IPS-18c (cell line): ENCODE results near the gene USP15.

ENCODE experiments used
- H3K4me3 ChIP-seq: 2 replicates; pipeline ENCODE4 v1.7.0; 2013; ENCODE audit warnings: low read depth, mild to moderate bottlenecking, low read length, moderate library complexity; ENCODE audit not compliant: insufficient read depth
- H3K9me3 ChIP-seq: one replicate; pipeline ENCODE4 v1.6.1; 2013; ENCODE audit warnings: mild to moderate bottlenecking, low read length, moderate library complexity; ENCODE audit not compliant: control insufficient read depth, insufficient read depth

Gene USP15

DNA sequence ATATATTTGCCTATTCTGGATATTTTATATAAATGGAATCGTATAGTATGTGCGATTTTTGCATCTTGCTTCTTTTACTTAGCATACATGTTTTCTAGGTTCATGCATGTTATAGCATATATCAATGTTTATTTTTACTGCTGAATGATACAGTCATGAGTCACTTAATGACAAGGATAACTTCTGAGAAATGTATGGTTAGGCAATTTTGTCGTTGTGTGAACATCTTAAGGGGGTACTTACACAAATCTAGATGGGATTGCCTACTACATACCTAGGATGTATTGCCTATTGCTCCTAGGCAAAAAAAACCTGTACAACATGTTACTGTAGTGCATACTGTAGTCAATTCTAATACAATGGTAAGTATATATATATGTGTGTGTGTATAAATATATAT, 8.8 kb downstream of the USP15 start:
- no peak overlapping the region for H3K4me3 ChIP-seq
- no peaks in the 10 kb centered on the region for H3K9me3 ChIP-seq

DNA sequence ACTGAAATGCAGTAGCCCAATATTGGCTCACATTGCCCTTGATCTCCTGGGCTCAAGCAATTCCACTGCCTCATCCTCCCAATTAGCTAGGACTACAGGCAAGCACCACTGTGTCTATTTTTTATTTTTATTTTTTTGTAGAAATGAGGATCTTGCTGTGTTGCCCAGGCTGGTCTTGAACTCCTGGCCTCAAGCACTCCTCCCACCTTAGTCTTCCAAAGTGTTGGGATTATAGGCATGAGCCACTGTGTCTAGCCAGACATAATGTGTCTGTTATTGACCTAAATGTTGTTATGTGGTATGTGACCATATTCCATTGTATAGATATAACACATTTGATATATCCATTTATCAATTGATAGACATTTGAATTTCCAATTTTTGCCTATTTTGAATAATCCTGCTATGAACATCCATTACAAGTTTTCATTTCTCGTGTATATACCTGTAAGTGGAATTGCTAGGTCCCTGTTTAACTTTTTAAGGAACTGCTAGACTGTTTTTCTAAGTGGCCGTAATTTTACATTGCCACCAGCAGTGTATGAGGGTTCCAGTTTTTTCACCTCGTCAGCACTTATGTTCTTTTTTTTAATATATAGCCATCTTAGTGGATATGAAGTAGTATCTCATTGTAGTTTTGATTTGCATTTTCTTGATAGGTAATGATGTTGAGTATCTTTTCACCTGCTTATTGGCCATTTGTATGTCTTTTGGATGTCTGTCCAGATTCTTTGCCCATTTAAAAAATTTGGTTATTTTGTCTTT, 9.4 kb downstream of the USP15 start:
- Histone ChIP-seq H3K9me3 (no peaks in the 10 kb centered on the region), H3K4me3 (no peak overlapping the region)

DNA sequence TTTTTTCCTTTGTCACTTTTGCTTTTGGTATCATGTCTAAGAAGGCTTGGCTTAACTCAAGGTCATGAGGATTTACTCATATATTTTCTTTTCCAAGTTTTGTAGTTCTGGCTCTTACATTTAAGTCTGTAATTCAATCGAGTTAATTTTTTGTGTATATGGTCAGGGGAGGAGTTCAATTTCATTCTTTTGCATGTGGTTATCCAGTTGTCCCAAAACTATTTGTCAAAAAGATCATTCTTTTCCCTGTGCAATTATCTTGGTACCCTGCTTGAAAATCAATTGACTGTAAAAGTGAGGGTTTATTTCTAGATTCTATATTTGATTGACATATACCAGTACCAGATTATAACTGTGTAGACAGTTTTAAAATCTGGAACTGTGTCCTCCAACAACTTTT, 10.2 kb downstream of the USP15 start:
- Histone ChIP-seq H3K9me3 (no peaks in the 10 kb centered on the region), H3K4me3 (no peak overlapping the region)

DNA sequence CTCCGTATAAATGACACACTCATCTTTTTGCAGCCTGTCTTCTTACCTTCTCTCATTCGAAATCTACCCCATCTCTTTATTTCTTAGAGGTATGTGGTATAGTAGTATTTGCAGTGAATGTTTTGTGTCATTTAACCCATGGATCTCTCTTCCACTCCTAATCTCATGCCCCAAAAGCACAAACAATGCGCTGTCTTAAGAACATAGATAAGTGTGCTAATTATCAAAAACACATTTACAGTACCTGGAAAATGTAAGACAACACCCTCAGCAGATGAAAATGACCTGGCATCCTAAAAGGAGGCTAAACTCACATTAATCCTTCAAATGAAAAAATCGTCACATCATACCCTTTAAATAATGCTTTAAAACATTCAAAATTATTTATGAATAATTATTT, 10.7 kb downstream of the USP15 start:
- Histone ChIP-seq H3K4me3 (no peak overlapping the region), H3K9me3 (no peaks in the 10 kb centered on the region)

DNA sequence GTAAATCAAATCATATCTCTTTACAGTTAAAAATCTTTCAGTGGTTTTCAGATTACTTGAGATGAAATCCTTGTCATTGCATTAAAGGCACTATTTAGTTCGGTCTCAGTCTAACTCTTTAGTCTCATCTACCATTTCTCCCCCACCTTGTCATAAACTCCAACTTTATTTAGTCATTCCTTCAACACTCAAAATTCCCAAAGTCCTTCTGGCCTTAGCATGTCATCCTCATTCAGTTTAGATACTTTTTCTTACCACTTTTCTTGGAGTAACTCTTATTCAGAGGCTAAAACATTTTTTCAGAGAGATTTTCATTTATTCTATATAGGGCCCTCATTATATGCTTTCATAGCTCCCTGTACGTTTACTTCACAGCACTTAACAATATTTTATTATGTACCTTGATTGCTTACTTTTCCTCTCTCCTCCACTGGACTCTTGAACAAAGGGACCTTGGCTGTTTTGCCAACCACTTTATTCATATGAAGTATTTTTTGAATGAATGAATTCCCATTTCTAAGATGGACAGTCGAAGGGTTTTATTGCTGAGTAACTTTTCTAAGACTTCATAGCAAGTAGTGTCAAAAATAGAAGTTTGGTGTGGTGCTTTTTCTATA, 12.8 kb downstream of the USP15 start:
- Histone ChIP-seq H3K9me3 (no peaks in the 10 kb centered on the region), H3K4me3 (no peak overlapping the region)

DNA sequence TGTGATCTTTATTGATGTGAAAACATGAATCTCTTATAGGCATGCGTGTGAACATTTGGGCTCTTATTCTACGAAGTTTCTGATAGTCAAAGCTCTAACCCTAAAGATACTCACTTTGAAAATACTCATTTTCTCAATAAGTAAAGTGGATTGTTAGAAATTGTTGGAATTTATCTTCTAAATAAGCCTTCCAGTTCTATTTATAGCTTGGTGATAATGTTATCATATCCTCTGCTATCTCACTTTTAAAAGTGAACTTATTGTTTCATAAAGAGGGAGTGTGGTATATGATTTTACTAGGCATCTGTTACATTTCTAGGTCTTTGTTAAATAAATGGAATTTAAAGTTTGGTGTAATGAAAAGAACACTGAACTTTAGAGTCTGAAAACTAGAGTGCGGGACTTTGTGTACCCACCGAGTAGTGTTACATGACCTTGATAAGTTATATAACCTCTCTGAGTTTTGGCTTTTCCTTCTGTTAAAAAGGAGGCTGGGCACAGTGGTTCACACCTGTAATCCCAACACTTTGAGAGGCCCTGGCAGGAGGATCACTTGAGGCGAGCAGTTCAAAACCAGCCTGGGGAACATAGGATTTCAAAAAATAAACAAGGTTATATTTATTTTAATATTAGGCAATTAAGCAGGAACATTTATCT, 13.6 kb downstream of the USP15 start:
- Histone ChIP-seq H3K9me3 (no peaks in the 10 kb centered on the region), H3K4me3 (no peak overlapping the region)

DNA sequence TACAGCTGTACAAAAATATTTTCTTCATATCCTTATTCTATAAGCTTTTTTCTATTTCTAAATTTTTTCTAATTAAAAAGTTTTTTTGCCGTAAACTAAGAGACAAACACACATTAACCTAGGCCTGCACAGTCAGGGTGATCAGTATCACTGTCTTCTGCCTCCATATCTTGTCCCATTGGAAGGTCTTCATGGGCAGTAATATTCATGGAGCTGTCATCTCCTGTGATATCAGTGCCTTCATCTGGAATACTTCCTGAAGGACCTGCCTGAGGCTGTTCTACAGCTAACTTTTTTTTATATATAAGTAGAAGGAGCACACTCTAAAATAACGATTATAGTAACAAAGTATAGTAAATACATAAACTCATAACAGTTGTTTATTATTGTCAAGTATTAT, 17.8 kb downstream of the USP15 start:
- Histone ChIP-seq H3K4me3 (no peak overlapping the region), H3K9me3 (no peaks in the 10 kb centered on the region)

DNA sequence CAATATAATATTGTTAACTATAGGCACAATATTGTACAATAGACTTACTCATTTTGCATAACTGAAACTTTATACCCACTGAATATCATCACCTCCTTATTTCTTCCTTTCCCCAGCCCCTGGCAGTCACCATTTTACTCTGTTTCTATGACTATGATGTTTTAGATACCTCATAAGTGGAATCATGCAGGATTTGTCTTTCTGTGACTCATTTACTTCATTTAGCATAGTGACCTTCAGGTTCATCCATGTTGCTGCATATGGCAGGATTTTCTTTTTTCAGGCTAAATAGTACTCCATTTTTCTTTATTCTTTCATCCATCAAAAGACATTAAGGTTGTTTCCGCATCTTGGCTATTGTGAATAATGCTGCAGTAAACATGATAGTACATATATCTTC, 18.9 kb downstream of the USP15 start:
- Histone ChIP-seq H3K9me3 (no peaks in the 10 kb centered on the region), H3K4me3 (no peak overlapping the region)

DNA sequence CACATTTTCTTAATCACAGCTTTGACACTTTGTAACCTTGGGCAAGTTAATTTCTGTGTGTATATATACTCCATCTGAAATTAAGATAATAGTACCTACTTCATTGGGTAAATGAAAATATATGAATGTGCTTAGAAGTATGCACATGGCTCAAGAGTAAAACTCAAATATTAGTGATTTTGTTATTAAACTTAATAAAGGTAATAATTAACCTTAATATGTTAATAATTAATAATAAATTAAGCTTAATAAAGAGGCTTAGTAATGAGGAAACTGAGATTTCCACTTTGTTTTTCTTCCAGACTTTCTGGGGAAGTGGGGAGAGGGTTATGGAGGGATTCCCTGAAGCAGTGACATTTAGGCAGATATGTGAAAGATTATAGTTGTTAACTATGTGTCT, 19.8 kb downstream of the USP15 start:
- H3K9me3 ChIP-seq, result no peaks in the 10 kb centered on the region
- H3K4me3 ChIP-seq, result no peak overlapping the region

DNA sequence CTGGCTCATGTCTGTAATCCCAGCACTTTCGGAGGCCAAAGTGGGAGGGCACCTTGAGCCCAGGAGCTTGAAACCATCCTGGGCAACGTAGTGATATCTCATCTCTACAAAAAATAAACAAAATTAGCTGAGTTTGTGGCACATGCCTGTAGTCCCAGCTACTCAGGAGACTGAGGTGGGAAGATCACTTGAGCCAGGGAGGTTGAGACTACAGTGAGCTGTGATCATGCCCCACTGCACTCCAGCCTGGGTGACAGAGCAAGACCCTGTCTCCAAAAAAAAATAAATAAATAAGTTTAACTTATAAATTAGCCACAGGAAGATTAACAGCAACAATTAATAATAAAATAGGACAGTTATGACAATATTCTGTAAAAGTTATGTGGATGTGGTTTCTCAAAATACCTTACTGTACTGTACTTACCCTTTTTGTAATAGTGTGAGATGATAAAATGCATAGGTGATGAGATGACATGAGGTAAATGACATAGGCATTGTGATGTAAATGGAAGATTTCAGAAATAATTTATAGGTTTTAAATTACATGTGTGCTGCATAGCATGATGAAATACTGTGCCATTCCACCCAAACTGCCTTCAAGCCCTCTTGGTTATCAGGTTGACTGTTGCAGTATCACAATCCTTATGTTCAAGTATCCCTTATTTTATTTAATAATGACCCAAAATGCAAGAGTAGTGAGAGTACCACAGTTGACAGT, 22.0 kb downstream of the USP15 start:
- Histone ChIP-seq H3K9me3 (no peaks in the 10 kb centered on the region), H3K4me3 (no peak overlapping the region)

DNA sequence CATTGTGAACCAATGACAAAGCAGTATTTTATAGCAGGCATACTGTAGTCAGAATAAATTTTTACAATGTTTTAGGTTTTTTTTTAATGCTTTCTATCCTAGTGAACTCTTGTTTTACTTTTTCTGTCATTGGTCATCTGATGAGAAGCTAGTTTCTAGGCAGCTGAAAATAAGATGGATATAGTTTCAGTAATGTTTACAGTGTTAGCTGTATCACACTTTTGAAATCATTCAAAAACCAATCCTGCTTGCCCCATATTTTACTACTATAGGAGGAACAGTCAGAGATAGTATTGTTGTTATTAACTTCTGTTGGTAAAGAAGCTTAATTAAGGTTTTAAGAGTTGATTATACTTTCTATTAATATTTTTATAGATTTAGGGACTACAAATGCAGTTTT, 24.5 kb downstream of the USP15 start:
- H3K9me3 ChIP-seq, result no peaks in the 10 kb centered on the region

DNA sequence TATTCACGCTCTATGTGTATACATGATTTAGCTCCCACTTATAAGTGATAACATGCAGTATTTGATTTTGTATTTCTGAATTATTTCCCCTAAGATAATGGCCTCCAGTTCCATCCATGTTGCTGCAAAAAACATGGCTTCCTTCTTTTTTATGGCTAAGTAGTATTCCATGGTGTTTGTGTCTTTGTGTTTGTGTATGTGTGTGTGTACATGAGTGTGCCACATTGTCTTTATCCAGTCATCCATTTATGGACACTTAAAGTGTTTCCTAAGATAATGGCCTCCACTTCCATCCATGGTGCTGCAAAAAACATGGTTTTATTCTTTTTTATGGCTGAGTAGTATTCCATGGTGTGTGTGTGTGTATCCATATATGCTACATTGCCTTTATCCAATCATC, 25.1 kb downstream of the USP15 start:
- H3K9me3 ChIP-seq, result no peaks in the 10 kb centered on the region
- no peak overlapping the region for H3K4me3 ChIP-seq

More for the DNA sequence above, 24.5 kb downstream of the USP15 start:
- no peak overlapping the region for H3K4me3 ChIP-seq

DNA sequence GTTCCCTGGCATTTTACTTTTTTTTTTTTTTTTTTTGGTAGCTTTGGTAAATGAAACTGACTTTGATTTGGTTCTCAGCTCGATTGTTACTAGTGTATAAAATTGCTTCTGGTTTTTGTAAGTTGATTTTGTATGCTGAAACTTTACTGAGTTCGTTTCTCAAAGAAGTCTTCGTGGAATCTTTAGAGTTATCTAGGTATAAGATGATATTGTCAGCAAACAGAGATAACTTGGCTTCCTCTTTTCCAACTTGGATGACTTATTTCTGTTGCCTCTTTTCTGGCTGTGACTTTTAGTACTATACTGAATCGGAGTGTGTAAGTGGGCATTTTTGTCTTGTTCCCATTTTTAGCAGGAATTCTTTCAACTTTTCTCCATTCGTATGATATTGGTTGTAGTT, 28.1 kb downstream of the USP15 start:
- Histone ChIP-seq H3K4me3 (no peak overlapping the region), H3K9me3 (no peaks in the 10 kb centered on the region)

DNA sequence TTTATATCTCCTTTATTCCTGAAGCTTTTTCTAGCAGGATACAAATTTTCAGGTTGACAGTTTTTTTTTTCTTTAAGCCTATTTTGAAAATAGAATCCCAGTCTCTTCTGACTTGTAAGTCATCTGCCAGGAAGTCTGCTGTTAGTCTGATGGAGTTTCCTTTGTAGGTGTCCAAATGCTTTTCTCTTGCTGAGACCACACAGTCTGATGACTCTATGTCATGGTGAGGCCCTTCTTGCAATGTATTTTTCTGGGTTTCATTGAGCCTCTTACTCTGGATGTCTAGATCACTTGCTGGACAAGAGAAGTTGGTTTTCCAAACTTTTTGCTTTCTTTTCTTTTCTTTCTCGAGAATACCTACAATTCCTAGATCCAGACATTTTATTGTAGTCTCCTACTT, 30.6 kb downstream of the USP15 start:
- Histone ChIP-seq H3K4me3 (no peak overlapping the region), H3K9me3 (no peaks in the 10 kb centered on the region)

DNA sequence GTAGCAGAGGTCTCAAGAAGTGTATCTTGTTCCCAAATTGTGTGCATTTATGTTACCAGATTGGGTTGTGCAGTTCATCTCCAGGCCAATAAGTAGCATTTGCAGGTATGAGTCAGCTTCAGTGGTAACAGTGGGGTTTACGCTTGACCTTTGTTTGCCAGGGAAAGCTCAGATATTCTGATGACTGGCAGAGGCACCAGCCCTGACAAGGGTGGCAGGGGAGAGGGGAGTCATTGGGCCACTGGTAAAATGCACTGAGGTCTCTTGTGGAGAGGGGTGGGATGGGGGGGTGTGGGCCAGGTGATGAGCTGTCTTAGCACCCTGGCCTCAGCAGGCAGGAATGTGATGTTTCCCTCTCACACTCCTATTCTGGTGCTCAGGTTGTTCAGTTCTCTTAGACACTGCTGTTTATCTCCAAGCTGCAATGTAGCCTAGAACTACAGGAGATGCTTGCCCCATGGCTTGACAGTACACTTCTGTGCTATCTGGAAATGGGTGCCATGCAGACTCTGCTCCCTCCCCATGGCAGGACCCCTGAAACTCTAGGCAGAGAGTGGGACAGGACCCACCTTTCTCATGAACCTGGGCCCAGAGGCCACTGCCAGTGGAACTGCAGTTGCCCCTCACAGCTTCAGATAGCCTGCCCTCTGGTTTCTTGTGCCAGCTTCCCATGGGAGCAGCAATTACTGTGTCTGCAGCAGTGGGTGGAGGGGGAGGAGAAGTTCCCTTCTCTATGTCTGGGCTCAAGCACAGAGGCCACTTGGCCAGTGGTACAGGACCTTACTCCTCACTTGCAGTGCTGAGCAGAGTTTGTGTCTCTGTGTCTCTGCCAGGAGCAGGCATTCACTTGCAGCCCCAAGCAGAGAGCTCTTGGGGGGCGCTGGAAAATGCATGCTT, 31.9 kb downstream of the USP15 start:
- Histone ChIP-seq H3K4me3 (no peak overlapping the region), H3K9me3 (no peaks in the 10 kb centered on the region)

DNA sequence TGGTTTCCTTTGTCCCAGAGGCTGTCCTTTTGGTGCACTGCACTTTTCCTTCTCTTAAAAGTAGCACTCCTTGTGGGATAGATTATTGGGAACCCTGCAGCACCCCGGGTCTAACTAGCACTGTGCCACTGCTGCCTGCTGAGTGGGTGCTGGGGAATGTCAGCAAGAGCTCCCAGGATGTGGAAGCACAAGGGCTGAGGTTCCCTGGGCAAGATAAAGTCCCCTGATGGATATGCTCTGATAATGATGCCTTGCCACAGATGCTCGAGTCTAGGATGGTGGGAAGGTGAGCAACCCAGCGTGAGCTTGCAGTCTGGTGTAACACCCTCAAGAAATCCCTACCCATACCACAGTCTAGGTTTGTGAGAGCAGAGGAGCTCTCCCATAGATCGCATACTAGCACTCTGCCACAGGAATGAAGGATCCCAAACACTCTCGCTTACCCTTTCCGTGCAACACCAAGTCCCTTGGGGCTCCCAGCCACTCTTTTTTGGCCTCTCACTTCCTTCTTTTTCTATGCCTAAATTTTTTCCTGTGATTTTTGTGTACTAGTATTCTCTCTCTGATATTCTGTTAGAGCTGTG, 32.6 kb downstream of the USP15 start:
- Histone ChIP-seq H3K9me3 (no peaks in the 10 kb centered on the region), H3K4me3 (no peak overlapping the region)

DNA sequence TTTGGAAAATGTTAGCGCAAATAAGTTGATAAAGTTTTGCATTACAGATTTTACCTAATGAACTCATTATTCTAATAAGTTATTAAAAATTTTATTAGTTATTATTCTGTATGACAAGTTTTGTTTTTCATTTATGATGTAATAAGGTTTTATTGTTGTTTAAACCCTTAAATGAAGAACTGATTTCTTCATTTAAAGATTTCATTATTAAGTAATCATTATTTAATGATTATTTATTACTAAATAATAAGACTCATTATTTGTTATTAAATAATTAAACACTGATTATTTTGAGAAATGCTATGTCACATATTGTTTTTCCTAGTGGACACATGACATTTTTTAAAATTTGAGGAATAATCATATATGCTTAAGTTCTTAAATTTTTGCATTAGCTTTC, 34.2 kb downstream of the USP15 start:
- Histone ChIP-seq H3K9me3 (no peaks in the 10 kb centered on the region), H3K4me3 (no peak overlapping the region)
